ENCODE results near the gene GRID1.

GRID1 gene

GRCh38 chr10:85557706-85558105 is 808.9 kb downstream of the GRID1 start:
- no peak for DNase-seq

GRCh38 chr10:85557077-85557476 is 809.5 kb downstream of the GRID1 start:
- DNase-seq = no peak
